GM21367 (cell line): ENCODE data around the gene MTMR10.

ENCODE experiments used
- ATAC-seq: cut with Tn5 transposase; IDR thresholded peaks from one replicate; pipeline ENCODE4 v1.9.1; 2021; ENCODE audit not compliant: unreplicated experiment

Gene MTMR10

DNA sequence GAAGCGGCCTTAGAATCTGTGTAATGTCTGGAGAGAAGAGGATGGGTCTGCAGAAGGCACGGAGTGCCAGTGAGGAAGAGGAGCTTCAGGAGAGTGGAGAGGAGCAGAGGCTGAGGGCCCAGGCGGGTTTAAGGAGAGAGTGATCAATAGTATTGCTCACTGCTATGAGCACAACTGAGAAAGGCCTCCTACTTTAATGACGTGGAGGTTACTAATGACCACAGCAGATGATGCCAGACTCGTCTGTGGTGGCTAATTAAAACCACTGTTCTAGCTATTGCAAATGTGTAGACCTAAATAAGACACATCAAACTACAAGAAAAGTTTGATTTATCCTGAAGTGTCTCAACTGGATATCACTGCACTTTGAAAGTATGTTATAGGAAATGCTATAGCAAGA is 33.2 kb downstream of the MTMR10 start:
- ATAC-seq = no peak

- no peak for ATAC-seq
Measured at GRCh38 chr15:30956216-30957124, 35.0 kb downstream of the MTMR10 start.

DNA sequence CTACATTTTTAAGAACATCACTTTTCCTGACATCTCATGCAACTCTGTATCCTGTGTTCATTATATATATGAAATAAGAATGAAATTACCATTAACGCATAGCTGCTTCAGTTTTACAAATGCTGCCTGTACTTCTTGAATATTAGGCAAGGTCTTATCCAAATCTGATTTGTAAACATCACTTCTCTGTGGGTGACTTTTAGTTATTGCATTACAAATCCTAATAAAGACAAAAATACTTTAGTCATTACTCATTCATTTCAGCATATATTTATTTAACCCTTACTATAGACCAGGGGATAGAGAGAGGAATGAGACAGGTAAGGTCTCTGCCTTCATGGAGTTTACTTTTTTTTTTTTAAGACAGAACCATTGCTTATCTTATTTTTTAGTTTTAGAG is 36.8 kb downstream of the MTMR10 start:
- no peak for ATAC-seq

DNA sequence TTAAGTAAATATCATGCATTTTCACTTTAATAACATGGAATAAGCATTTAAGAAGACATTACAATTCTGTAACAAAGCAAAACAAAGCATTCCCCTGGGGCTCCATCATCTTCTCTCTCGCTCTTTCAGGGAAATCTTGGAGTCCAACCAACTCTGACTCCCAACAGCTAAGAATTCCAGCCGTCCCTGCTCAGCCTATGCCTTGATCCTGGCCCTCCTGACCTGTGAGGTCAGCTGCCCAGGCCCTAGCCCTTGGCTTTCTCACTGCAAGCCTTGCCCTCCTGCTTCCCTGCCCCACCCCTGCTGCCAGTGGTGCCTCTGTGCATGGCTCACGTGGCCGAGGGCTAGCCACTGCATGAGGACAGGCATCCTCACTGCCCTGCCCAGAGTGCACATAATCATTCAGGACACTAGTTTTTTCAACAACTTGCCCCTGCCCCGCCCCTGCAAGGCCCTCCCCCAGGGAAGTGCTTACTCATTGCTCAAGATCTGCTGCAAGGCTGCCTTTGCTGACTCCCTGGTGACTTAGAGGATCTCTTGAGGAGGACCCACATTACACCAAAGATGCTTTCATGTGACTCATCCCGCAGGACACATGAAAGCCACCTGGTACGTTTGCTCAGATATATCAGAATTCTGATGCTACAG is 37.6 kb downstream of the MTMR10 start:
- ATAC-seq = no peak

DNA sequence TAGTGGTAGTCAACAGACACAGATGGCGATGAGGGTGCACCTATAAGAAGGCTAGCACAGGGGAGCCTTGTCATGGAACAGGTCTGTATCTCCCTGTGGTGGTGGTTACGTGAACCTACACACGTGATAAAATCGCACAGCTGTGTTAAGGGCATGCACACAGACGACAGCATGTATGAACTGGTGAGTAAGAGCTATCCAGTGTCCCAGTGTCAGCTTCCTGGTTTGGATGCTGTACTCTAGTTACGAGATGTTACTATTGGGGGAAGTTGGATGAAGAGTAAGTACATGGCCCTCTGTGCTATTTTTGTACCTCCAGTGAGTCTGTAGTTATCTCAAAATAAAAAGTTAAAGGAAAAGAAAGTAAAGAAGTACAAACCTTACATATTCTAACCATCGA is 38.2 kb downstream of the MTMR10 start:
- no peak for ATAC-seq

- ATAC-seq = no peak
Measured at GRCh38 chr15:30943654-30944335, 47.6 kb downstream of the MTMR10 start.

DNA sequence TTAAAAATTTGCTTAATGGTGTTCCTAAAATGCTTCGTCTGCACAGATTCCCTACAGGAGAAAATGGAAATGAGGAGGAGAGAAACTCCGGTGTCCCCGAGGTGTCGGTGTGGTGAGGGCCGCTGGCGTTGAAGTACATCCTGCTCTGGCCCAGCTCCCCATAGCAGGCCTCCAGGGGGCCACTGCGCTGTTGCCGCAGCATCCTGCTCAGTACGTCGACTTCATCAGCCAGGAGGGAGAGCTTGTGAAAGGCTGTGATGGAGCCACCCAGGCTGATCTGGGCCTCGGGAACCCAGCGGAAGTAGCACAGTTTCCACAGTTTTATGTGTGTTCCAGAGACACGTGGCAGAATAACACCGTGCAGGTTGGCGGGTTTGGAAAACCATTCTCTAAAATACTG is 49.9 kb downstream of the MTMR10 start:
- no peak for ATAC-seq

- ATAC-seq = no peak
Measured at GRCh38 chr15:30940359-30940758, 51.1 kb downstream of the MTMR10 start.

- no peak for ATAC-seq
Measured at GRCh38 chr15:30939161-30939560, 52.3 kb downstream of the MTMR10 start.

GRCh38 chr15:30933293-30933692 is 58.1 kb downstream of the MTMR10 start:
- ATAC-seq = no peak

DNA sequence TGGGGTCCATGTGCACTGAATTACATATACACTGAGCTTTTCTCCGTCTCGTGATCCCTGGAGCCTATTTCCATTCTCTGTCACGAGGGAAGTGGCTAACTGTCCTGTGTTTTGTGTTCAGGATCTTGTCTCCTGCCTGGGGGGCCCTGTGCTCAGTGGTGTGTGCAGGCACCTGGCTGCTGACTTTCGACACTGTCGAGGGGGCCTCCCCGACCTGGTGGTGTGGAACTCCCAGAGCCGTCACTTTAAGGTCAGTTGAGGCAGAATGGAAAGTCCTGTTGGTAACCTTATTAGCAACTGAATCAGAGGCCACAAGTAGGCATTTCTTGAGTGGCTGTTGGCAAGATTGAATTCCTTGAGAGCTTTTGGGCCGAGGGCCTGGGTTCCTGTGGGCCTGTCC is 61.0 kb downstream of the MTMR10 start:
- no peak for ATAC-seq

DNA sequence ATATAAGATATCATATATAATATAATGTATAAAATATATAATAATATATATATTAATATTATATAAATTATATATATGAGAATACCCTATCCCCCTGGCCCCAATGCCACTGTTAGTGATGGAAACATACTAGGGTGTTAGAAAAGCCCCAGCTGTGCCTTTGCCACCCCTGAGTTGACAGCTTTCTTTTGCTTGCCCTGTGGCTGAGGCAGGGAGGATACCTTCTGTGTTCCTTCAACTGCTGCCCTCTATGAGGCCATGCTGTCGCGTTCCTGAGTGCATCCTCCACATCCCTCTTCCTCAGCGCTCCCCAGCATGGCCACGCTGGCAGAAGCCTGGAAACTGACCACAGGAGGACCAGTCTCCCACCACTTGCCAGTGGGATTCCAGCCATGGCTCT is 61.4 kb downstream of the MTMR10 start:
- ATAC-seq = no peak

- ATAC-seq = no peak
Measured at GRCh38 chr15:30929064-30929669, 62.3 kb downstream of the MTMR10 start.

- ATAC-seq = no peak
Measured at GRCh38 chr15:30928076-30928475, 63.4 kb downstream of the MTMR10 start.

GRCh38 chr15:30927148-30927761 is 64.2 kb downstream of the MTMR10 start:
- ATAC-seq = no peak

GRCh38 chr15:30926161-30926560 is 65.3 kb downstream of the MTMR10 start:
- ATAC-seq = no peak

GRCh38 chr15:30925686-30926085 is 65.7 kb downstream of the MTMR10 start:
- ATAC-seq = no peak

- ATAC-seq = no peak
Measured at GRCh38 chr15:30924353-30924752, 67.1 kb downstream of the MTMR10 start.

DNA sequence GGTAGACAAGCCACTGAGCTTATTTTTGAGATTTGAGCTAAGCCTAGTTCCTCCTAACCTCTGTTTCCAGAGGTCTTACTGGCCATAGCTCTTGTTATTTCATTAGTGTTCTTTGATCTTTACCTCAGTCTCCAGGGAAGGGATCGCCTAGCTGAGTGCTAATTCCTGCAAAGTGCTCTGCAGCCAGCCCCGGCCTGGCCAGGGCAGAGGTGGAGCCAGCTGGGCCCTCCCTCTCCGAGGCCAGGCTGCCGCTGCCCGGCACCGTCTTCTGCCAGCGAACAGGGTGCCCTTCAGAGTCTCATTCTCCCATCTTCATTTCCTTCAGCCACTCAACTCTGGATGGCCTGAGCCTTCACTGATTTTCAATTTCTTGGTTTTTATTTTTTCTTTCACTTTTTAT is 68.0 kb downstream of the MTMR10 start:
- ATAC-seq = no peak

DNA sequence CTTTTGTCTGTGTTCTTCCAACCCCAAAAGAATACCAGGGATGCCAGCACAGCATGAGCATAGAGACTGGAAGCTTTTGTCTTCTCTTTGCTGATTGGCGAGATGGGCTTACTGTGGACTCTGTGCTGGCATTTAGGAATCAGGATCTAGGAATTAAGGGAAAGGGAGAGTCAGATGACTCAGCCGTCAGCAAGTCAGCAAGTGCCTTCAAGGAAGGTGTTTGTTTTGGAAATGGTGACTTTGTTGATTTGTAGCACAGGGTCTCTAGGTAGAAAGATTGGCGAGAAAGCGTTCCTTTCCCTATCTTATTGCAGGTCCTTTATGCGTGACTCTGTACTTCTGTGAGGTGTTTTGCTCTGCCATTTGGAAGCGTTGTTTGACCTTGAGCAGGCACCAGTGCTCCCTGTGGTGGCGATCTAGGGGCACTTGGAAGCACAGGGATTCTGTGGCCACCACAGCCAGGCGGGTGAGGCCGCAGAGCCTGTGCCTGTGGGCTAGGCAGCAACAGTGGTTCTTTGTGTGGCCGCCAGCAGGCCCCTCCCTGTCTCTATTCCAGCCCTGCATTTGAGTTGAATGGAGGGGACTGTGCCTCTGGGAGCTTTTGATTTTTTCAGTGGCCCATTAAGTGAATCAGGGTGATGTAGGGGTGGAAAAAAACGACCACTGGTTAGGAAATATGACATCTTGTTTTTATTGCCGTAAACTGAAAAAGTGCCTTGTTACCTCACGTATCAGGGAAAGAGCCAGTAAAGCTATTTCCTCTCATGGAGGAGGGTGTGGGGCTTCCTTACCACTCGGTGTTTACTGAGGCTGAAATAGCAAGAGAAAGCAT is 68.7 kb downstream of the MTMR10 start:
- ATAC-seq = no peak
